ENCODE data around the gene HOXA9.
A peak's percentile ranks its signal among the peaks of the same experiment; 100 is the strongest.

The HOXA9 gene

GRCh38 chr7:27129729-27130539, 35.4 kb downstream of the HOXA9 start (continued):
- TF ChIP-seq, protein P1, sequence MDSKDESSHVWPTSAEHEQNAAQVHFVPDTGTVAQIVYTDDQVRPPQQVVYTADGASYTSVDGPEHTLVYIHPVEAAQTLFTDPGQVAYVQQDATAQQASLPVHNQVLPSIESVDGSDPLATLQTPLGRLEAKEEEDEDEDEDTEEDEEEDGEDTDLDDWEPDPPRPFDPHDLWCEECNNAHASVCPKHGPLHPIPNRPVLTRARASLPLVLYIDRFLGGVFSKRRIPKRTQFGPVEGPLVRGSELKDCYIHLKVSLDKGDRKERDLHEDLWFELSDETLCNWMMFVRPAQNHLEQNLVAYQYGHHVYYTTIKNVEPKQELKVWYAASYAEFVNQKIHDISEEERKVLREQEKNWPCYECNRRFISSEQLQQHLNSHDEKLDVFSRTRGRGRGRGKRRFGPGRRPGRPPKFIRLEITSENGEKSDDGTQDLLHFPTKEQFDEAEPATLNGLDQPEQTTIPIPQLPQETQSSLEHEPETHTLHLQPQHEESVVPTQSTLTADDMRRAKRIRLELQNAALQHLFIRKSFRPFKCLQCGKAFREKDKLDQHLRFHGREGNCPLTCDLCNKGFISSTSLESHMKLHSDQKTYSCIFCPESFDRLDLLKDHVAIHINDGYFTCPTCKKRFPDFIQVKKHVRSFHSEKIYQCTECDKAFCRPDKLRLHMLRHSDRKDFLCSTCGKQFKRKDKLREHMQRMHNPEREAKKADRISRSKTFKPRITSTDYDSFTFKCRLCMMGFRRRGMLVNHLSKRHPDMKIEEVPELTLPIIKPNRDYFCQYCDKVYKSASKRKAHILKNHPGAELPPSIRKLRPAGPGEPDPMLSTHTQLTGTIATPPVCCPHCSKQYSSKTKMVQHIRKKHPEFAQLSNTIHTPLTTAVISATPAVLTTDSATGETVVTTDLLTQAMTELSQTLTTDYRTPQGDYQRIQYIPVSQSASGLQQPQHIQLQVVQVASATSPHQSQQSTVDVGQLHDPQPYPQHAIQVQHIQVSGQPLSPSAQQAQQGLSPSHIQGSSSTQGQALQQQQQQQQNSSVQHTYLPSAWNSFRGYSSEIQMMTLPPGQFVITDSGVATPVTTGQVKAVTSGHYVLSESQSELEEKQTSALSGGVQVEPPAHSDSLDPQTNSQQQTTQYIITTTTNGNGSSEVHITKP (tag by site-specific recombination; IDR thresholded peaks at IDR 0.05) = no peak
- TF ChIP-seq, protein P2, sequence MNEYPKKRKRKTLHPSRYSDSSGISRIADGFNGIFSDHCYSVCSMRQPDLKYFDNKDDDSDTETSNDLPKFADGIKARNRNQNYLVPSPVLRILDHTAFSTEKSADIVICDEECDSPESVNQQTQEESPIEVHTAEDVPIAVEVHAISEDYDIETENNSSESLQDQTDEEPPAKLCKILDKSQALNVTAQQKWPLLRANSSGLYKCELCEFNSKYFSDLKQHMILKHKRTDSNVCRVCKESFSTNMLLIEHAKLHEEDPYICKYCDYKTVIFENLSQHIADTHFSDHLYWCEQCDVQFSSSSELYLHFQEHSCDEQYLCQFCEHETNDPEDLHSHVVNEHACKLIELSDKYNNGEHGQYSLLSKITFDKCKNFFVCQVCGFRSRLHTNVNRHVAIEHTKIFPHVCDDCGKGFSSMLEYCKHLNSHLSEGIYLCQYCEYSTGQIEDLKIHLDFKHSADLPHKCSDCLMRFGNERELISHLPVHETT (tag by site-specific recombination; IDR thresholded peaks at IDR 0.05) = no peak
- TF ChIP-seq ZNF626 (tag by site-specific recombination; IDR thresholded peaks at IDR 0.05) (no peak), ZNF341 (tag by site-specific recombination; IDR thresholded peaks at IDR 0.05; ENCODE audit: low read depth) (peak; percentile 47), ZNF777 (tag by site-specific recombination; IDR thresholded peaks at IDR 0.05; ENCODE audit: borderline replicate concordance) (no peak), ZNF48 (tag by site-specific recombination; IDR thresholded peaks at IDR 0.05) (no peak), MYNN (tag by site-specific recombination; IDR thresholded peaks at IDR 0.05; ENCODE audit: borderline replicate concordance) (no peak), KLF8 (tag by site-specific recombination; IDR thresholded peaks at IDR 0.05) (no peak), TCF7L2 (IDR thresholded peaks at IDR 0.05; ENCODE audit: borderline replicate concordance, low read depth, low read length) (peak; percentile 95), ZNF175 (tag by site-specific recombination; IDR thresholded peaks at IDR 0.05) (no peak), GLI4 (tag by site-specific recombination; IDR thresholded peaks at IDR 0.05) (no peak), ZNF292 (tag by site-specific recombination; IDR thresholded peaks at IDR 0.05; ENCODE audit: borderline replicate concordance, low read depth) (no peak), ZNF132 (tag by site-specific recombination; IDR thresholded peaks at IDR 0.05; ENCODE audit: borderline replicate concordance) (no peak), ZNF133 (tag by site-specific recombination; IDR thresholded peaks at IDR 0.05) (no peak), ZBTB17 (tag by site-specific recombination; IDR thresholded peaks at IDR 0.05) (no peak), ZFP3 (tag by site-specific recombination; IDR thresholded peaks at IDR 0.05; ENCODE audit: low read depth) (no peak), ZNF184 (tag by site-specific recombination; IDR thresholded peaks at IDR 0.05) (no peak), ZNF266 (tag by site-specific recombination; IDR thresholded peaks at IDR 0.05; ENCODE audit: low read depth) (no peak), ZNF768 (tag by site-specific recombination; IDR thresholded peaks at IDR 0.05) (no peak)
- TF ChIP-seq, protein P3, sequence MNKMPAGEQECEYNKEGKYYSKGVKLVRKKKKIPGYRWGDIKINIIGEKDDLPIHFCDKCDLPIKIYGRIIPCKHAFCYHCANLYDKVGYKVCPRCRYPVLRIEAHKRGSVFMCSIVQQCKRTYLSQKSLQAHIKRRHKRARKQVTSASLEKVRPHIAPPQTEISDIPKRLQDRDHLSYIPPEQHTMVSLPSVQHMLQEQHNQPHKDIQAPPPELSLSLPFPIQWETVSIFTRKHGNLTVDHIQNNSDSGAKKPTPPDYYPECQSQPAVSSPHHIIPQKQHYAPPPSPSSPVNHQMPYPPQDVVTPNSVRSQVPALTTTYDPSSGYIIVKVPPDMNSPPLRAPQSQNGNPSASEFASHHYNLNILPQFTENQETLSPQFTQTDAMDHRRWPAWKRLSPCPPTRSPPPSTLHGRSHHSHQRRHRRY (tag by site-specific recombination; IDR thresholded peaks at IDR 0.05) = no peak
- TF ChIP-seq, protein P4, sequence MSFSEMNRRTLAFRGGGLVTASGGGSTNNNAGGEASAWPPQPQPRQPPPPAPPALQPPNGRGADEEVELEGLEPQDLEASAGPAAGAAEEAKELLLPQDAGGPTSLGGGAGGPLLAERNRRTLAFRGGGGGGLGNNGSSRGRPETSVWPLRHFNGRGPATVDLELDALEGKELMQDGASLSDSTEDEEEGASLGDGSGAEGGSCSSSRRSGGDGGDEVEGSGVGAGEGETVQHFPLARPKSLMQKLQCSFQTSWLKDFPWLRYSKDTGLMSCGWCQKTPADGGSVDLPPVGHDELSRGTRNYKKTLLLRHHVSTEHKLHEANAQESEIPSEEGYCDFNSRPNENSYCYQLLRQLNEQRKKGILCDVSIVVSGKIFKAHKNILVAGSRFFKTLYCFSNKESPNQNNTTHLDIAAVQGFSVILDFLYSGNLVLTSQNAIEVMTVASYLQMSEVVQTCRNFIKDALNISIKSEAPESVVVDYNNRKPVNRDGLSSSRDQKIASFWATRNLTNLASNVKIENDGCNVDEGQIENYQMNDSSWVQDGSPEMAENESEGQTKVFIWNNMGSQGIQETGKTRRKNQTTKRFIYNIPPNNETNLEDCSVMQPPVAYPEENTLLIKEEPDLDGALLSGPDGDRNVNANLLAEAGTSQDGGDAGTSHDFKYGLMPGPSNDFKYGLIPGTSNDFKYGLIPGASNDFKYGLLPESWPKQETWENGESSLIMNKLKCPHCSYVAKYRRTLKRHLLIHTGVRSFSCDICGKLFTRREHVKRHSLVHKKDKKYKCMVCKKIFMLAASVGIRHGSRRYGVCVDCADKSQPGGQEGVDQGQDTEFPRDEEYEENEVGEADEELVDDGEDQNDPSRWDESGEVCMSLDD (tag by site-specific recombination; IDR thresholded peaks at IDR 0.05) = no peak
- TF ChIP-seq, protein P5, sequence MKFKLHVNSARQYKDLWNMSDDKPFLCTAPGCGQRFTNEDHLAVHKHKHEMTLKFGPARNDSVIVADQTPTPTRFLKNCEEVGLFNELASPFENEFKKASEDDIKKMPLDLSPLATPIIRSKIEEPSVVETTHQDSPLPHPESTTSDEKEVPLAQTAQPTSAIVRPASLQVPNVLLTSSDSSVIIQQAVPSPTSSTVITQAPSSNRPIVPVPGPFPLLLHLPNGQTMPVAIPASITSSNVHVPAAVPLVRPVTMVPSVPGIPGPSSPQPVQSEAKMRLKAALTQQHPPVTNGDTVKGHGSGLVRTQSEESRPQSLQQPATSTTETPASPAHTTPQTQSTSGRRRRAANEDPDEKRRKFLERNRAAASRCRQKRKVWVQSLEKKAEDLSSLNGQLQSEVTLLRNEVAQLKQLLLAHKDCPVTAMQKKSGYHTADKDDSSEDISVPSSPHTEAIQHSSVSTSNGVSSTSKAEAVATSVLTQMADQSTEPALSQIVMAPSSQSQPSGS (tag by site-specific recombination; IDR thresholded peaks at IDR 0.05; ENCODE audit: low read depth) = no peak
- TF ChIP-seq, protein P6, sequence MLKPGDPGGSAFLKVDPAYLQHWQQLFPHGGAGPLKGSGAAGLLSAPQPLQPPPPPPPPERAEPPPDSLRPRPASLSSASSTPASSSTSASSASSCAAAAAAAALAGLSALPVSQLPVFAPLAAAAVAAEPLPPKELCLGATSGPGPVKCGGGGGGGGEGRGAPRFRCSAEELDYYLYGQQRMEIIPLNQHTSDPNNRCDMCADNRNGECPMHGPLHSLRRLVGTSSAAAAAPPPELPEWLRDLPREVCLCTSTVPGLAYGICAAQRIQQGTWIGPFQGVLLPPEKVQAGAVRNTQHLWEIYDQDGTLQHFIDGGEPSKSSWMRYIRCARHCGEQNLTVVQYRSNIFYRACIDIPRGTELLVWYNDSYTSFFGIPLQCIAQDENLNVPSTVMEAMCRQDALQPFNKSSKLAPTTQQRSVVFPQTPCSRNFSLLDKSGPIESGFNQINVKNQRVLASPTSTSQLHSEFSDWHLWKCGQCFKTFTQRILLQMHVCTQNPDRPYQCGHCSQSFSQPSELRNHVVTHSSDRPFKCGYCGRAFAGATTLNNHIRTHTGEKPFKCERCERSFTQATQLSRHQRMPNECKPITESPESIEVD (tag by site-specific recombination; IDR thresholded peaks at IDR 0.05) = peak; percentile 82
- TF ChIP-seq, protein P7, sequence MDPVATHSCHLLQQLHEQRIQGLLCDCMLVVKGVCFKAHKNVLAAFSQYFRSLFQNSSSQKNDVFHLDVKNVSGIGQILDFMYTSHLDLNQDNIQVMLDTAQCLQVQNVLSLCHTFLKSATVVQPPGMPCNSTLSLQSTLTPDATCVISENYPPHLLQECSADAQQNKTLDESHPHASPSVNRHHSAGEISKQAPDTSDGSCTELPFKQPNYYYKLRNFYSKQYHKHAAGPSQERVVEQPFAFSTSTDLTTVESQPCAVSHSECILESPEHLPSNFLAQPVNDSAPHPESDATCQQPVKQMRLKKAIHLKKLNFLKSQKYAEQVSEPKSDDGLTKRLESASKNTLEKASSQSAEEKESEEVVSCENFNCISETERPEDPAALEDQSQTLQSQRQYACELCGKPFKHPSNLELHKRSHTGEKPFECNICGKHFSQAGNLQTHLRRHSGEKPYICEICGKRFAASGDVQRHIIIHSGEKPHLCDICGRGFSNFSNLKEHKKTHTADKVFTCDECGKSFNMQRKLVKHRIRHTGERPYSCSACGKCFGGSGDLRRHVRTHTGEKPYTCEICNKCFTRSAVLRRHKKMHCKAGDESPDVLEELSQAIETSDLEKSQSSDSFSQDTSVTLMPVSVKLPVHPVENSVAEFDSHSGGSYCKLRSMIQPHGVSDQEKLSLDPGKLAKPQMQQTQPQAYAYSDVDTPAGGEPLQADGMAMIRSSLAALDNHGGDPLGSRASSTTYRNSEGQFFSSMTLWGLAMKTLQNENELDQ (tag by site-specific recombination; IDR thresholded peaks at IDR 0.05; ENCODE audit: low read depth) = no peak
